Activated CD8-positive, alpha-beta T cell treated with anti-CD3 and anti-CD28 coated beads, Interleukin-2, amount 10 ng/mL, durations not matched to agents 7 days and 5 days (primary cell): Measurements from ENCODE around the gene MAN2A1. TPM values are rescaled to one million over a fixed set of nuclear protein-coding genes. Genes with fewer than 3 reads are reported as not detected.

ENCODE experiments used
- ATAC-seq: fragments of 150-1000 bp; cut with Tn5 transposase; one replicate; pipeline ENCODE4 v1.10.0; 2021; ENCODE audit warnings: moderate library complexity
- CTCF ChIA-PET: fragments of 350-600 bp; sonication (Branson Sonifier 250); formaldehyde crosslinking; loops from one replicate; lab custom pipeline; 2021; ENCODE audit warnings: antibody characterized with exemption; lab: Charles Lee
- POLR2A ChIA-PET: fragments of 350-600 bp; sonication (Branson Sonifier 250); formaldehyde crosslinking; loops from one replicate; lab custom pipeline; 2021; ENCODE audit warnings: antibody characterized with exemption; lab: Charles Lee
- DNase-seq: peaks from one replicate; pipeline ENCODE4 v3.0.0-alpha.2; 2020
- H3K27ac Mint-ChIP-seq: one replicate; pipeline ENCODE4 v1.8.0; 2021; ENCODE audit warnings: mild to moderate bottlenecking, mixed read lengths
- H3K27me3 Mint-ChIP-seq: one replicate; pipeline ENCODE4 v1.8.0; 2021; ENCODE audit warnings: low read depth, mixed read lengths
- H3K36me3 Mint-ChIP-seq: one replicate; pipeline ENCODE4 v1.8.0; 2021; ENCODE audit warnings: low read depth, mixed read lengths
- H3K4me1 Mint-ChIP-seq: one replicate; pipeline ENCODE4 v1.8.0; 2021; ENCODE audit warnings: low read depth, mixed read lengths
- H3K4me3 Mint-ChIP-seq: one replicate; pipeline ENCODE4 v1.8.0; 2021; ENCODE audit warnings: mild to moderate bottlenecking, mixed read lengths
- H3K9me3 Mint-ChIP-seq: one replicate; pipeline ENCODE4 v1.8.0; 2022; ENCODE audit warnings: mixed read lengths; ENCODE audit not compliant: insufficient read depth
- total RNA-seq, 2 experiments: library from RNA; stranded (reverse); gene quantifications; one replicate each; pipeline ENCODE4 v1.2.3, GENCODE V29; 2021

MAN2A1 gene
- total RNA-seq, 2 experiments from 2014 or later: 26.3 to 28.3 TPM

DNA sequence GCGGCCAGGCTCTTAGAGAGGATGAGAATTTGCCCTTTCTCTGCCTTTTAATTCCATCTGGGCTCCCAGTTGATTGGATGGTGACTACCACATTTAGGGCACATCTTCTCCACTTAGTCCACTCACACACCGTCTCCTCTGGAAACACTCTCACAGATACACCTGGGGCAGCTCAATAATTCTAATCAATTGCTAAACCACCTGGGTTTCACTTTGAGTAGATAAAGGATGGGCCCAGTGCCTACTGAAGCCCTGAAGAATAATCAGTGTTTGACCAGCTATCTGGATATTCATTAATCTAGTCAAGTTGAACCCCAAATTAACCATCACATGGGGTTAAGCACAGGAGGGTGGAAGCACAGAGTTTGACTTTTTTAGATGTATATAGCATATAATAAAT lies 19.1 kb downstream of the MAN2A1 start:
- DNase-seq (no peak), ATAC-seq (no peak)
- peaks cover 8% of the 10 kb centered on the region for H3K36me3 Mint-ChIP-seq
- H3K27ac Mint-ChIP-seq: no peak overlapping the region
- H3K4me3 Mint-ChIP-seq: no peak overlapping the region
- no peaks in the 10 kb centered on the region for H3K27me3 Mint-ChIP-seq
- ChIA-PET POLR2A (no interaction called here), CTCF (no interaction called here)
- H3K4me1 Mint-ChIP-seq: peaks cover 9% of the 10 kb centered on the region
- H3K9me3 Mint-ChIP-seq: no peaks in the 10 kb centered on the region

DNA sequence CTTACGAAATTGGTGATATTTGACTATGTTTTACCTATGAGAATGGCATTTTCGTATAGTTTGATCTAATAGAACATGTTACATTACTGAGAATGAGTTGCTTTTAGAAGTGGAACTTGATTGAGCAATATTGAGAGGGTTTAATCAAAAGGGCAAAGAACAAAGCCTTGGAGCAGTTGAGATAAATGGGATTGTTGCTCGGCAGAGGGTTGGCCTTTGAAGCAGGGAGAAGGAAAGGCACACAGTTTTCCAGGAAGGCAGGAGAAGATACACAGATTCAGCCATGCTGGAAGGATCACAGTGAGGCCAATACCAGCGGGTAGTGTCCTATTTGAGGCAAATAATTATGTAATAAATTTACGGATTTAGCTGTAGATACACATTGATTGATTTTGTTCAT lies 19.5 kb downstream of the MAN2A1 start:
- ATAC-seq (no peak), DNase-seq (no peak)
- ChIA-PET CTCF (no interaction called here), POLR2A (no interaction called here)
- Mint-ChIP-seq H3K4me1 (peaks cover 9% of the 10 kb centered on the region), H3K4me3 (no peak overlapping the region), H3K9me3 (no peaks in the 10 kb centered on the region), H3K36me3 (peaks cover 8% of the 10 kb centered on the region), H3K27ac (no peak overlapping the region), H3K27me3 (no peaks in the 10 kb centered on the region)

DNA sequence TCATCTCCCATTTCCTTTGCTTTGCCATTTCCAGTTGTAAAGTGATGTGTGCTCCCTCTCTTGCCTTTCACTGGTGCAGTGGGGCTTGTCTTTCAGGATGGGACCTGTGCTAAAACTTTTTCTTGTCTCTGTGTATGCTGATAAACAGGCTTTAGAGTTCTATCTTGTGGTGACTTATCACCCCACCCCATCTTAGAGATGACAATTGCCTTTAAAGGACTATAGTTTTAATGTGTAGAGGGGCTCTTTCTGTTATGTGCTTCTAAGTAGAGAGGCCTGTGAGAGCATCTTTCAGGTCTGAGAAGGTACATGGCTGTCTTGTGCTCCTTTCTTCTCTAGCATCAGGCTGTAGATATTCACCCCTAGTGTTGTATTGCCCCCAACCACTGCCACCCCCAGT lies 21.9 kb downstream of the MAN2A1 start:
- Mint-ChIP-seq H3K27ac (no peak overlapping the region), H3K36me3 (peaks cover 7% of the 10 kb centered on the region), H3K4me1 (peaks cover 9% of the 10 kb centered on the region), H3K9me3 (no peaks in the 10 kb centered on the region), H3K4me3 (no peak overlapping the region), H3K27me3 (no peaks in the 10 kb centered on the region)
- ATAC-seq (no peak), DNase-seq (no peak)
- ChIA-PET CTCF (interaction anchor here (0.9 kb wide), 1 partner anchor 10 kb away, joined by 4 read pairs; no protein-coding TSS in a partner anchor), POLR2A (no interaction called here)

DNA sequence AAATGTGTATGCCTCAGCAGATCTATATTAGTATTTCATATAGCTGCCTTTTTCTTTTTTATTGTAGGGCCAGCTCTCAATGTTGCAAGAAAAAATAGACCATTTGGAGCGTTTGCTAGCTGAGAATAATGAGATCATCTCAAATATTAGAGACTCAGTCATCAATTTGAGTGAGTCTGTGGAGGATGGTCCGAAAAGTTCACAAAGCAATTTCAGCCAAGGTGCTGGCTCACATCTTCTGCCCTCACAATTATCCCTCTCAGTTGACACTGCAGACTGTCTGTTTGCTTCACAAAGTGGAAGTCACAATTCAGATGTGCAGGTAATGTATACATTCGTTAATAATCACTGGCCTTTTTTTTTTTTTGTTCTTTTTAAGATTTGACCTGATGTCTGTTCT lies 23.7 kb downstream of the MAN2A1 start:
- Mint-ChIP-seq H3K9me3 (no peaks in the 10 kb centered on the region), H3K27me3 (no peaks in the 10 kb centered on the region), H3K36me3 (peaks cover 22% of the 10 kb centered on the region), H3K4me1 (peaks cover 9% of the 10 kb centered on the region), H3K27ac (no peak overlapping the region), H3K4me3 (no peak overlapping the region)
- ATAC-seq (no peak), DNase-seq (no peak)
- ChIA-PET POLR2A (no interaction called here), CTCF (no interaction called here)

DNA sequence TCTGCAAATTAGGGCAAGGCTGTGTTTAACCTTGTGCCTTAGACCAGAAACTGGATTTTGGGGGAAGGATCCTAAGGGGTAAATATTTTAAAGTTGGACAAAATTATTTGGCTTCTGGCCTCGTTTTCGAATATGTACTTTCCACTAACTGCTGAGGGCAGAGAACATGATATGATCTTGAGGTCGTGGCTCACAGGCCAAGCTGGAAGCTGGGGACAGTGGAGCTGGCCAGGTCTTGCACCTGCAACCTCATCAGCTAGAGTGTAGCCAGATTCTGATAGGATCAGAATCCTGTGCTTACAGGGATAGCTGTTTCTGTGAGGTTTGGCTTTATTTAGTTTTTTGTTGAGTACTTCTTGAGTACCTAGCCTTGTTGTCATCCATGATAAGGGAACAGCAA lies 24.9 kb downstream of the MAN2A1 start:
- ChIA-PET POLR2A (no interaction called here), CTCF (no interaction called here)
- Mint-ChIP-seq H3K4me1 (peaks cover 9% of the 10 kb centered on the region), H3K36me3 (peaks cover 25% of the 10 kb centered on the region), H3K9me3 (no peaks in the 10 kb centered on the region), H3K27me3 (no peaks in the 10 kb centered on the region), H3K27ac (no peak overlapping the region), H3K4me3 (no peak overlapping the region)
- DNase-seq (no peak), ATAC-seq (no peak)

DNA sequence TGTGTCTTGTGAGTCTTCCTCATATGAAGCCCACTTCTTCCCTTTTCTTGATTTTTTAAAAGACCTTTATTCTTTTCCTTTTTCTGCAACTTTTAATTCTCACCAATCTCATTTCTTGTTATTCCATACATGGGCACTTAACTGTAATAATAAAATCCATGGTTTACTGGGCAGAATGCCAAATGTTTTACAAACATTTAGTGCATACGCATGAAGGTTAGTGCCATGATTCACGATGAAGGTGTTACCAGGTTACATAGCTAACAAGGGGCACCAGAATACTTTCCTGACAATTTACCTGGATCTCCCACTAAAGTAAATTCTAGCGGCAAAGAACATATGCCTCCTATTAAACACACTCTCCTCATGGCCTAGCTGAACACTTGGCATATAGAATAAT lies 28.5 kb downstream of the MAN2A1 start:
- CTCF ChIA-PET: interaction anchor here (1.6 kb wide), 1 partner anchor 29 kb away, joined by 3 read pairs; no protein-coding TSS in a partner anchor
- POLR2A ChIA-PET: no interaction called here
- H3K27me3 Mint-ChIP-seq: no peaks in the 10 kb centered on the region
- DNase-seq: no peak
- no peak overlapping the region for H3K27ac Mint-ChIP-seq
- H3K4me3 Mint-ChIP-seq: no peak overlapping the region
- no peaks in the 10 kb centered on the region for H3K4me1 Mint-ChIP-seq
- no peaks in the 10 kb centered on the region for H3K9me3 Mint-ChIP-seq
- ATAC-seq: no peak
- H3K36me3 Mint-ChIP-seq: peaks cover 41% of the 10 kb centered on the region

DNA sequence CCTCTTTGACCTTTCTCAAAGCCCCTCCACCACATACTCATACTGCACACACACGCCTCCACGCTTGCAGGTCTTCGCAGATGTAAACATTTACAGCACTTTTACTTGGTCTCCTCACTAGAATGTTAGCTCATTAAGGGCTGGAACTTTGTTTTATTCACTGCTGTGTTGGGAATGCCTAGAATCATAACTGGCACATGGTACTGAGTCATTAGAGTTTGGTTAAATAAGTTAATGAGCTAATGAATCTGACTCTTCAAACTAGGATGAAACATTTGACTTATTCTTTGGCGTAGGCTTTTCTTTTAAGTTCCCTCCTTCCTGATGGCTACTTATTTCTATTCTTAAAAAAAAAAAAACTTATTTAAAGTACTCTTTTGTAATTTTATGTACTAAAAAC lies 28.9 kb downstream of the MAN2A1 start:
- ChIA-PET POLR2A (no interaction called here), CTCF (interaction anchor here (1.6 kb wide), 1 partner anchor 30 kb away, joined by 3 read pairs; no protein-coding TSS in a partner anchor)
- no peak for ATAC-seq
- Mint-ChIP-seq H3K27me3 (no peaks in the 10 kb centered on the region), H3K9me3 (no peaks in the 10 kb centered on the region), H3K27ac (no peak overlapping the region), H3K36me3 (peaks cover 43% of the 10 kb centered on the region), H3K4me1 (no peaks in the 10 kb centered on the region), H3K4me3 (no peak overlapping the region)
- DNase-seq: no peak

DNA sequence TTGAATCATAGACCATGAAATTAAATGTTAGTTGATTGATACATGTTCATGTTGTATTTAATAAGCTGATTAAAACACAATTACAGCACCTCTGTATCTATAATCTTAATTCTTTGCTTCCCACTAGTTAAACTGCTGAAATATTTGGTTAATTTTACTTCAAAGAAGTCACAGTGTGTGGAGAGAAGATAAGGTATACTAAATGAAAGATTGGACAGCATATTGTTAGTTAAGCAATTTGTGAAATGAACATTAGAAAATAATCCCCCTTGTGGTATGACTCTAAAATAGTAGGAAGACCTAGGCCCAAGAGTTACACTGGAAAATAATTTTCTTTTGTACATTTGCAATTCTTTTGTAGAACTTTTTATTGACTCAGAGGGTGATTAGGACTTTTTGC lies 30.3 kb downstream of the MAN2A1 start:
- H3K36me3 Mint-ChIP-seq: peaks cover 48% of the 10 kb centered on the region
- CTCF ChIA-PET: interaction anchor here (0.6 to 1.6 kb wide), 2 partner anchors 31 to 614 kb away, joined by 3 read pairs; no protein-coding TSS in a partner anchor
- POLR2A ChIA-PET: no interaction called here

DNA sequence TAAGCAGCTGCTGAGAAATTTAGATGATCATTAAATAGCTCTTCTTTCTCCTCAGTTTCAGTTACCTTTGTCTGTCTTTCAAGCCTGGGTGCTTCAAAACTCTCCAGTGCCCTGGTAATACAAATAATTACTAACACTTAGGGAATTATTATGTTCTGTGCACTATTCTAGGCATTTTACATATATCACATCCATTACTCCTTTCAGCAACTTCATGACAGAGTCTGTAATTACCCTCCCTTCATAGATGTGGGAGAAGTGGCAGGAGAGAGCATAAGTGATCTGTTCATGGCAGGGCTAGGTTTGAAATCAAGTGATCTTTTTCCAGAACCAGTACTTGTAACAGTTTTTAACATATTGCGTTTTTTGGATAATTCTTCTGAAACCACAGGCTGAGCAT lies 32.0 kb downstream of the MAN2A1 start:
- Mint-ChIP-seq H3K36me3 (peaks cover 43% of the 10 kb centered on the region), H3K27ac (no peak overlapping the region), H3K4me1 (no peaks in the 10 kb centered on the region), H3K4me3 (no peak overlapping the region), H3K9me3 (no peaks in the 10 kb centered on the region), H3K27me3 (no peaks in the 10 kb centered on the region)
- ATAC-seq (no peak), DNase-seq (no peak)
- ChIA-PET POLR2A (no interaction called here), CTCF (interaction anchor here (1.4 kb wide), 1 partner anchor 333 kb away, joined by 4 read pairs; no protein-coding TSS in a partner anchor)

More for the DNA sequence above, 30.3 kb downstream of the MAN2A1 start:
- H3K27me3 Mint-ChIP-seq: no peaks in the 10 kb centered on the region
- ATAC-seq (no peak), DNase-seq (no peak)
- no peaks in the 10 kb centered on the region for H3K4me1 Mint-ChIP-seq
- no peak overlapping the region for H3K4me3 Mint-ChIP-seq
- H3K27ac Mint-ChIP-seq: no peak overlapping the region
- H3K9me3 Mint-ChIP-seq: no peaks in the 10 kb centered on the region

DNA sequence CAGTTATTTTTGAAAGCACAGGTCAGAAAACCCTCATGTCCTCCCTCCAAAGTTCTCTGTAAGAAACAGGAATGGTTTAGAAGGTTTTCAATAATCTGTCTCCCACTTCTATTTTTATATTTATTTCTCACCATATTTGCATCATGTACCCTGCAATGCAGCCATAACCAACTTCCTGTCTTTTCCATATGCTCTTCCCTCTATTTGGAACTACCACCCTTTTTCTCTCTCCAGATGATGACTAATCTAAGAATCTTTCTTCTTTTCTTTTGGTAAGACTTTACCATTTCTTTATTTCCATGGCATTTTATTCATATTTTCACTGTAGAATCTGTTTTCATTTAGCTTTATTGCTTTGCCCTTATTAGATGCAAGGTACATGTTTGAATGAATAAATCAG lies 33.9 kb downstream of the MAN2A1 start:
- H3K4me1 Mint-ChIP-seq: no peaks in the 10 kb centered on the region
- no peak for ATAC-seq
- H3K4me3 Mint-ChIP-seq: no peak overlapping the region
- DNase-seq: no peak
- H3K9me3 Mint-ChIP-seq: no peaks in the 10 kb centered on the region
- peaks cover 36% of the 10 kb centered on the region for H3K36me3 Mint-ChIP-seq
- no peaks in the 10 kb centered on the region for H3K27me3 Mint-ChIP-seq
- CTCF ChIA-PET: interaction anchor here (1.5 kb wide), 1 partner anchor 35 kb away, joined by 3 read pairs; no protein-coding TSS in a partner anchor
- POLR2A ChIA-PET: no interaction called here
- H3K27ac Mint-ChIP-seq: no peak overlapping the region

DNA sequence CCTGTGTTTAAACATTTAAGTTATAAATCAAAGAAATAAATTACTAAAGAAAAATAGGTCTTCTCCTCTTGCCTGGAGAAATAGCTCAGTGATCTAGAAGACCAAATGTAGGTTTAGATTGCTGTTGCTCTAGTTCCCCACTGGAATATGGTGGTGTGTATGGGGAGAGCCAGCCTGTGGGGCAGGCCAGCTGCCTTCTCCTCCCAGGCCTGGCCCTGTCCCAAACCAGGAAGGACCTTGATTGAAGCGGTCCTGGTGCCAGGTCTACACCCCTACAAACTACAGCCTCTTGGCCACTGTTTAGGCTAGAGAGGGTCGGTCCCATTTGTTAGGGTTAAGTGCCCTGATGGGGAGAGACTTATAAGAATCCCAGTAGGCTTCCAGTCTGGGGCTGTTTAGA lies 35.4 kb downstream of the MAN2A1 start:
- no peaks in the 10 kb centered on the region for H3K4me1 Mint-ChIP-seq
- no peaks in the 10 kb centered on the region for H3K27me3 Mint-ChIP-seq
- no peak overlapping the region for H3K27ac Mint-ChIP-seq
- CTCF ChIA-PET: no interaction called here
- H3K4me3 Mint-ChIP-seq: no peak overlapping the region
- peaks cover 40% of the 10 kb centered on the region for H3K36me3 Mint-ChIP-seq
- H3K9me3 Mint-ChIP-seq: no peaks in the 10 kb centered on the region
- POLR2A ChIA-PET: no interaction called here
- ATAC-seq: no peak
- DNase-seq: no peak

DNA sequence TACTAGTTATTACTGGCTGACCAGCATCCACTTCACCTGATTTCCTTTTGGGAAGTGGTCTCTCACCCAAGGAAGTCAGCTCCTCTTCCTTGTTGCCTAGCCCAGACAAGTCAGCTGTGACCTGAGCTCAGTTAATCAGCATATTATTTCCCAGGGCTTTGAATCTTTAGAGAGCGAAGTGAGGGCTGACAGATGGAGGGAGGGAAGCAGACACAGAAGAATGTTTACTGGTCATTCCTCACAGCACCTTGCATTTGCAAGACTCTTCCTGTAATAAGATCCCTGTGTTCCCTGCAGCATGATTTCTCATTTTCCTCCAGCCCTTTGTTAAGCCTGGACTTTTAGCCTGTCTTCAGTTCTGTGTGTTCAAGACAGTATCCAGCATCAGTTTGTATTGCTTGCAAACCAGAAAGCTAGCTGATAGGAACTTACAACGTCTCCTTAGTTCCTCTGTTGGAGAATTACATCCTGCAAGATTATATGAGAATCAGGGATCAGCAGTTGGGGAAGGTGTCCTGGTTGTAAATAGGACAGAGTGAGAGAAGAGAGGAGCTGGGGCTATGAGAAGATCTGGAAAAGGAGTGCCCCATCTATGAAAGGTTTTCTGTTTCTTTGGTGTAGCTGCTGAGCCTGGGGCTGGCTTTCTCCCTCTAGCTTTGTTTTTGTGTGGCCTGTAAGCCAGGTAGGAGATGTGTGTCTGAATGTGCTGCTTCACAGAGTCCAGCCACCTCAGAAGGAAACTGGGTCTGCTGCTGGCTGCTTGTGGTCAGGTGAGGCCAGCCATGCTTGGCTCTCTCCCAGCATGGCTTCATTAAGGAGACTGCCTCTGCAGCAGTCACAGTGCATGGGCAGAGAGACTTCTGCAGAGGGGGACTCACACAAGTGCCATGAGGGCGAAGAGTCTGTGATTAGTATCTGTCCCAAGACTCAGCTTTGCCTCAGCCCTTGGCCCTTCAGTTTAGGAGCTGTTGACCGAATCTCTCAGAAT lies 50.3 kb downstream of the MAN2A1 start:
- ChIA-PET POLR2A (no interaction called here), CTCF (no interaction called here)
- H3K27ac Mint-ChIP-seq: peak overlapping the region; percentile 25
- no peak for ATAC-seq
- H3K36me3 Mint-ChIP-seq: peaks cover 34% of the 10 kb centered on the region
- DNase-seq: no peak
- peaks cover 20% of the 10 kb centered on the region for H3K4me1 Mint-ChIP-seq
- no peak overlapping the region for H3K4me3 Mint-ChIP-seq
- H3K27me3 Mint-ChIP-seq: no peaks in the 10 kb centered on the region
- no peaks in the 10 kb centered on the region for H3K9me3 Mint-ChIP-seq
